Measurements from ENCODE around the gene PKHD1.

PKHD1 gene

DNA sequence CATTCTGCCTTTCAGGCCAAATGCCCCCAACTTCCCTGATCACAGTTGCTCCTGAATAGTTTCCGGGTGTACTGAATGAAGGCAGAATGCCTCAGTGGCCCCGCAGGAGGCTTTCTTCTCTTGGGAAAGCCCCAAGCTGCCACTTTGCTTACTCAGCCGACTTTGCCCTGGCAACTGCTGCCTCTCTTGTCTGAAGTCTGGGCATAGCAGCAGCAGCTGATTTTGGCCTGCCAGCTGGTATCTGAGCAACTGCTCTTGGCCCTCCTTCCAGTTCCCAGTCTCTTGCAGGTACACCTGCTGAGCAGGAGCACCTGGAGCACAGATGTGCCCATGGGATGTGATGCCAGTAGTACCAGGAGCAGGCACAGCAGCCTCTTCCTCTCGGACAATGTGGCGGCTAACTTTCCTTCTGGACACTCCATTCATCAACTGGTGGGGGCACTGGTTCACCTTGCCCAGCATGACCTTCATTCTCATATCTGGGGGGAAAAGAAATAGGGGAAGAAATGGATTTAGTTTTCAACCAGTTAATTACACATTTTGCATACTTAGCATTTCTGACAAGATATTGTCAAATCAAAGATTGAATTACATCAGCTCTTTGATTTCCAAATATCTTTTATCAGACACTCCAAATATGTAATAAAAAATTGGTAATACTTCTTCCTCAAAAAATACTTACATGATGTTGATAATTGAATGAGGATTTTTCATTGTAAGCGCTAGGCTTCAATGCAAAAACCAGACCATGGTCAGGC, 468.2 kb downstream of the PKHD1 start:
- DNase-seq (ENCODE audit: low spot score), result no peak

DNA sequence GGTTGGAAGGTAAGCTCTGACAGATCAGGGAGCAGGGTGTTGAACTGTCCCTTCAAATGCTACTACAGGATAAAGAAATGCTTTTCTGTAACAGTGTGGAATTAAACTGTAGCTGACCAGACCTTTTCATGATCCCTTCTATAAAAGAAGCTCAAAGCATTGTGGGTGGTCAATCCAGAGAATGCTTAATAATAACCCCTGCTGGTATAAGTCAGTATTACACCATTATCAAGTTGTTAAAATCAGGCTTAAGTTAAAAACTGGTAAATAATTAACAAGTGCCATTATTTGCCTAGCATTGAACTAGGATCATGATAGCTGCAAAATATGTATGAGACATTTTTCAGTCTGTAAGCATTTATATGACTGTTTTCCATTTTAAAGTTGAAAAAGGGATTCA, 468.9 kb downstream of the PKHD1 start:
- no peak for DNase-seq (ENCODE audit: low spot score)

DNA sequence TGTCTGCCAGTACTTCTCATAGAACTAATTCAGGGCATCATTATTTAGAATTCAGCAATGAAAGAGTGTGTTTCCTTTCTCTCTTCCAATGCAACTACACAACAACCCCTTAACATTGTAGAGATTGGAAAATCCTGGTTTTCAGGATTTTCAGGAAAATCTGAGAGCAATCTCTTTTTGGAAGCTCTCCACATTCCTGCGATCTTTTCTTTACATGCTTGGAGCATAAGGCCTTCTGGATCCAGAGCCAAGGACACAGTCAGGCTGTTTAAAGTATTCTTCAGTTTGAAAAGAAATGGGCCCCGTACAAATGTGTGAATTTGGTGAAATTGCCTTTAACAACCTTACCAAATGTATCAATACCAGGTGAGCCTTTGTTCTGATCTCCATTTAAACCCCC, 469.7 kb downstream of the PKHD1 start:
- no peak for DNase-seq (ENCODE audit: low spot score)

DNA sequence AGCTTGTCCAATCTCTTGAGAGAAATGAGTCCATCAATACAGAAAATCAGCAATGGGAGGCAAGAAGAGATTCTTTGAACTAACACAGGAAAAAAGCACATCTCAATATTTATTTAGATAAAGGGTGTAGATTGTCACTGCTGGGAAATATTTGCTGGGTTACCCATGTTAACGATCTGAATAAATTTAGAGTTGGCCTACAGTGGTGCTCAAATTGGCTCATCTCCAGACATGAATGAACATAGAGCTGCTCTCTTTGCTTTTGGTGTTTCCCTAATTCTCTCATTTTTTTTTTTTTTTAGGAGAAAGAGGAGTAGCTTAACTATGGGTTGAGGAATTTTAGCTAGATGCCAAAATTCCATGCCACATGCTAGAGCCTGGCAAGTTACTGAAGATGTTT, 471.2 kb downstream of the PKHD1 start:
- no peak for DNase-seq (ENCODE audit: low spot score)

DNA sequence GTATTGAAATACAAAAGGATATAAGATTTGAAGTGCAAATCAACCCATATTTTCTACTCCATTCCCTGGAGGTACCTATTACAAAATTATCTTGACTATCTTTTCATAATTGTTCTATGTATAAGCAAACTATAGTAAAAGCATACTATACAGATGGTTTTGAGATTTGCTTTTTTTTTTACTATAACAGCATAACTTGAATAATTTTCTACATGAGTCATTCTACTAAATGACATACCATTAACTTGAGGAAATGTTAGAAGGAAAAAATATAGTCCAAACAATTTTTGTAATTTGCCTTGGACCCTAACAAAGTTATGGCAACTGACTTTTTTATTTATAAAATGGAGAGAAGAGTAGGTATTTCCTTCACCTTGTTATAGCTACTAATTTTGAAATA, 472.7 kb downstream of the PKHD1 start:
- no peak for DNase-seq (ENCODE audit: low spot score)

DNA sequence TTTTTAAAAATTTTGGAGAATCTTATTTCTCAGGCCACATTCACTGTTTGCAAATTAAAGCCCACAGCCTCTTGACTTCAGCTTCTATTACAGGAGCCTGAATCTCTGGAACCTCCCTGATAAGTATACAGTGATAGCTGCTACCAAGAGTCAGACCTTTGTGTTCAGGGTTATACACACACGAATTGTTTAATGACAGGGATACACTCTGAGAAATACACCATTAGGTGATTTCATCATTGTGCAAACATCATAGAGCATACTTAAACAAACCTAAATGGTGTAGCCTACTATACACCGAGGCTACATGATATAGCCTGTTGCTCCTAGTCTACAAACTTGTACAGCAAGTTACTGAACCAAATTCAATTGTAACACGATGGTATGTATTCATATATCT, 473.9 kb downstream of the PKHD1 start:
- DNase-seq (ENCODE audit: low spot score), result no peak

DNA sequence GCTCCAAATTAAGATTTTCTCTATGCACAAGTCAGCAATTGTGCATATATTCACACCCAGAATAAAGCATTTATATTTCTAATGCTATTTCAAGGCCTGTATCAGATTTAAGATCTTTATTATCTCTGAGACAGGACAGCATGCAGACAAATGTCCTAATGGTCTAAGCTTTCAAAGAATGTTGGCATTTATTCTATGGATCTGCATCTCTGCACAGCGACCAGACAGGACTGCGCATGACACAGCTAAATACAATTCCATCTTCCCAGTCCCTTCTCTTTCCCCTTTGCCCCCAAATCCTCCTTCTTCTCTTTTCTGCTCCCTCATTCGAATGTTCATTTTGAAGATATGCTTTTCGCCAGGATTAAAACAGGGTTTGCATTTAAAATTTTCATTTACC, 478.5 kb downstream of the PKHD1 start:
- DNase-seq (ENCODE audit: low spot score), result no peak

DNA sequence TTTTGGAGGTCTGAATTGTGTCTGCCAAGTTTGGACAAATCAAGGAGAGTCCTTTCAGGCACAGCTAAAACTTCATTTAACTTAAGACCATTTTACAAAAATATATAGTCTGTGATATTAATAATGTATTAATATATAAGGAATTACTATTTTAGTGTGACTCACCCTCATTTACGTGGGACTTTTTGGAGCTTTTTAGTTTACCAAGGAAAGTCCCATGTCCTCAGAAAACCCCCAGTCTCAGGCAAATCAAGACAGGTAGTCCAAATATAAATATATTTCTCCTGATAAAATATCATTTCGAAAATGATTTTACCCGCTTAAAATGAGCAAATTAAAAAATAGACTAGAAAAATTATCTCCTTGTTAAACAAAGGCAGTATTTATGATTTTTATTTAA, 479.0 kb downstream of the PKHD1 start:
- DNase-seq (ENCODE audit: low spot score), result no peak

DNA sequence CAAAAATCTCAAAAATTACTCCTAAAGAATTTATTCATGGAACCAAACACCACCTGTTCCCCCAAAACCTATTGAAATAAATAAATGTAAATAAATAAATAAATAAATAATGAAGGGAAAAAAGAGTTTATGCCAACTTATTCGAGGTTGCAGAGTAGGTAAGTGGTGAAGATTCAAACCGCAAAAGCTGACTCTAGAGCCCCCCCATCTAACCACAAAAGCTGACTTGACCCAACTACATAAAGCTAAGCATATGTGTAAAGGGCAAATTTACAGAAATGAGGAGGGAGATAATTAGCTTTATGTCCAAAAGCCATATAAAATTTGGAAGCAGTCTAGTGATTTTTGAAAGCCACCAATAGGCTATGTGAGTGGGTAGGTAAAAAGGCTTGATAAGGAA, 486.9 kb downstream of the PKHD1 start:
- DNase-seq (ENCODE audit: low spot score), result no peak

DNA sequence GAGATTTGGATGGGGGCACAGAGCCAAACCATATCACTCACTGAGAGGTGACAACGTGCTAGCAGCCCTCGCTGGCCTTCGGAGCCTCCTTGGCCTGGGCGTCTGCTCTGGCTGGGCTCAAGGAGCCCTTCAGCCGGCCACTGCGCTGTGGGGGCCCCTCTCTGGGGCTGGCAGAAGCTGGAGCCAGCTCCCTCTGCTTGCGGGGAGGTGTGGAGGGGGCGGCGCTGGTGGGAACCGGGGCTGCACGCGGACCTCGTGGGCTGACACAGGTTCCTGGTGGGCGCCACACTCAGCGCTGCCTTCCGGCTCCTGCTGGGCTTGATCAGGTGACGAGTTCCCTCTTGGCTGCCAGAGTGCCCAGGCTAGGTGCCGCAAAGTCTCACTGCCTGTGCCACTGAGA, 489.2 kb downstream of the PKHD1 start:
- no peak for DNase-seq (ENCODE audit: low spot score)

DNA sequence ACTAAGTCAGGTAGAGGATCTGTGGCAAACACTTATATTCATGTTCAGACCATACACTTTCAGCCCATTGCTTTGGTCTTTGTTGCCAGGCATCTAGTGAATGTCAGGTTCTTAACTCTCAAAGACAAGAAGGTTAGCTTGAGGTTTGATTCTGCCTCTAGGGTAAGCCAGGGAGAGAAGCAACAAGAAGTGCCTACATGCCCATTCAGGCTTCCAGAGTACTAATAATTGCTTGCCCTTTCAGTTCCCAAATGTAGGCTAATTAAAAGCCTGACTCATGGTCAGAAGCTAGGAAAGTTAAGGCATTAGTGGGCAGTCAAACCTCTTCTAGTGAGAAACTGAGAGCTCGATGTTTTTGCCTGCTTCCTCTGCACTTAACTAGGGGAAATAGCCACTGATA, 492.4 kb downstream of the PKHD1 start:
- no peak for DNase-seq (ENCODE audit: low spot score)

DNA sequence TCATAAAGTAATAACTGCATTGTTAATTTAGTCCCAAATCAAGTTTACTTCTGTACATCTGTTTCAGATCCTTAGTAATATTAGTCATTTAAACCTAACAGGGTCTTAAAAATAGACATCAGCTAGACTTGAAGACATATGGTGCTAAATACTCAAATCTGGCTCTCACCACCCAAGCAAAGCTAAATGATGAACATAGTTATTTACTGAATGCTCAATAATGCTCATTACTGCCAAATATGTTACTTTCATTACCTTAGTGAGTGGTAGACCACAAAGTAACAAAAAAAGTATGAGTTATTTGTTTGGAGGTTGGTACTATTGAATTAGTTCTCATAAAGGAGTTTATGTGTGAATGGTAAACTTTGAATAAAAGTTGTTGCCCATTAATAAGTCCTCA, 502.1 kb downstream of the PKHD1 start:
- no peak for DNase-seq (ENCODE audit: low spot score)

DNA sequence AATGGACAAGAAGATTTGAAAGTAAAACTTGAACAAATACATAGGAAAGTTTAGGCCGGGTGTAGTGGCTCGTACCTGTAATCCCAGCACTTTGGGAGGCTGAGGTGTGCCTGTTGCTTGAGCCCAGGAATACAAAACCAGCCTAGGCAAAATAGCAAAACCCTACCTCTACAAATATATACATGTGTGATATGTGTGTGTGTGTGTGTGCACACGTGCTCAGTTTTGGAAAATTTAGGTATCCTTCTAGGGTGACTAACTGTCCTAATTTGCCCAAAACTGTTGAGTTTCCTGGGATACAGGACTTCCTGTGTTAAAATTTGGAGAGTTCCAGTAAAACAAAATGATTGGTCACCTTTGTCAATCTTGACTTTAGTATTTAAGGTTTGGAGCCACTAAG, 503.2 kb downstream of the PKHD1 start:
- DNase-seq (ENCODE audit: low spot score), result no peak

DNA sequence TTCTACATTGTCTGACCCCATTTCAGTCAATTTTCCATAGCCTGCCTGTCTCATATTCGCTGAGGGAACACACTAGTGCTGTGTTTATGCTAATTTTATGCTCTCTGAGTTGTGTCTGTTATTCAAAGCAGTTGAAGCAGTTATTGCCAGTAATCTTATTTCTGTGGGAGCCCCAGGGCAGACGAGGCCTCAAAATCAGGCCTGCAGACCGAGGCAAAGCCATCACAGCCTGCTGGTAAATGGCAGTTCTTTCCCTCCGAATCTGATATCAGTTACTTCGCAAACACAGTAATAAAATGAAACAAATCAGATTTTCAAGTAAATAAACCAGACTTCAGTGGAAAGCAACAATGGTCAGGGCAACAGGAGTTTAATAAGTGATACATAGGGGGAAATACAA, 508.4 kb downstream of the PKHD1 start:
- DNase-seq (ENCODE audit: low spot score), result no peak

DNA sequence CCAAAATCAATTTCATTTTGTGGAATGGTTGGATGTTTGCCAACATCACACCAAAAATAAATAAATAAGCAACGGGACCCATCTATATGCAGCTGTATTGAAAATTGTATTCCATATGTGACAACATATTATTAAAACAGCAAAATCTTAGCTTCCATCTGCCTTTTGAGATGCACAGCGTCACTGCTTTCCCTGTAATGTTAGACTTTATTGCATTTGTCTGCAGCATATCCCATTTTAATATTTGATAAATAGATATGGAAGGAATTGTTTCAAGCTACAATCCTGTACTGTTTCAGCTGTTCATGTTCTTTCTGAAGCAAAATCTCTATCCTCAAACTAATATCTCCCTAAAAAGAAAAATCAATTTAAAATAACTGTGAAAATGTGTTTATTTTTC, 509.1 kb downstream of the PKHD1 start:
- no peak for DNase-seq (ENCODE audit: low spot score)

DNA sequence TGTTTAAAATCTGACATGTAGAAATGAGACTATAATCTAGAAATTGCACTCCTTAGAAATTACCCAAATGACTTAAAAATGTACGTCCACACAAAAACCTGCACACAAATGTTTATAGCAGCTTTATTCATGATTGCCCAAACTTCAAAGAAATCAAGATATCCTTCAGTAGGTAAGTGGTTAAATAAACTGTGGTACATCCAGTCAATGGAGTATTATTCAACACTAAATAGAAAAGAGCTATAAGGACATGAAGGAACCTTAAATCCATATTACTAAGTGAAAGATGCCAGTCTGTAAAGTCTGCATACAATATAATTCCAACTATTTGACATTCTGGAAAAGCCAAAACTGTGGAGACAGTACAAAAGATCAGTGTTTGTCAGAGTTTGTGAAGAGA, 513.4 kb downstream of the PKHD1 start:
- no peak for DNase-seq (ENCODE audit: low spot score)

DNA sequence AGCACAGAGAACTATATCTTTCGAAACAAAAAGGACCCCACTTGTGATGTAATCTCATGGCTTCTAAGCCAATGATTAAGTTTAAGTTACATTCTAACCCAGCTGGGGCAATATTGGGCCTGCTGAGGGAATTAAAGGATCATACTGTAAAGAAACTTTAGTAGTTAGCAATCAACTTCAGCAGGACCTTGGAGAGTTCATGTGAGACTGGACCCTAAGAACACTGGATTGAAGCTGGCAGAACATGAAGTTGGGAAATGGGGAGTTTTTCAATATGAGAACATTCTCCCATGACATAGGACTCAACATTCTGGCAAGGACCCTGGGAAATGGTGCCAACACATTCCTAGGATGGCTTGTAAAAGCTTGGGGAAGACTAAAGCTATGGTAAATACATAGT, 516.2 kb downstream of the PKHD1 start:
- DNase-seq (ENCODE audit: low spot score), result no peak

DNA sequence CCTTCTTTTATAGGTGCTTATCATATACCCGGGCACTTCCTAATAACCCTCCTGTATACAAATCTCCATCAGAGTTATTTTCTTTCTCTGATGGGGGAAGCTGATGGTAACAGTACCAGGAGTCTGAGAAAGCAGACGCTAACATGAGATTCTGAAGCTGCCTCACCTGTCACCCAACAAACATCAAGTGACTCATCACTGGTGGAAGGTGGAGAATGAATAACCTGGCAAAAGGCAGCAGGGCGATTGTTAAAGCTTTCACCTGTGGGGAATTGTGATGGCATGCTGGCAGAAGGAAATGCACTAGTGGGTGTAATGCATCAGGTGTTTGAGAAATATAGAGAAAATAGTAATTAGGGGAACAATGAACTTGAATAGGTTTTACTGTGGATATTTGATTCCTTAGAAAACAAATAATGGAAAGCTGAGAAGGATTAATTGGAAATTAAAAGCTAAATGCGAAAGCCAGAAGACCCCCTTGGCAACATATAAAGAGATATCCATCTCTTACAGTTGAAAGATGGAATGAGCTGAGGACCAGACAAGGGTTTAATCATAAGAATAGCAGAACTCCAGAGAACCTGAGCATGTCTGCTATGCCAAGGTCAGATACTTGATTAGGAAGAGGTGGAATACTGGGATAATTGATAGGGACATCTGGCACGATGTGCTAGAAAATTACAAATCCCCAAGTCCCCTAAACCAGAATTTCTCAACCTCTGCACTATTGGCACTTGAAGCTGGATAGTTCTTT, 517.1 kb downstream of the PKHD1 start:
- DNase-seq (ENCODE audit: low spot score), result no peak

DNA sequence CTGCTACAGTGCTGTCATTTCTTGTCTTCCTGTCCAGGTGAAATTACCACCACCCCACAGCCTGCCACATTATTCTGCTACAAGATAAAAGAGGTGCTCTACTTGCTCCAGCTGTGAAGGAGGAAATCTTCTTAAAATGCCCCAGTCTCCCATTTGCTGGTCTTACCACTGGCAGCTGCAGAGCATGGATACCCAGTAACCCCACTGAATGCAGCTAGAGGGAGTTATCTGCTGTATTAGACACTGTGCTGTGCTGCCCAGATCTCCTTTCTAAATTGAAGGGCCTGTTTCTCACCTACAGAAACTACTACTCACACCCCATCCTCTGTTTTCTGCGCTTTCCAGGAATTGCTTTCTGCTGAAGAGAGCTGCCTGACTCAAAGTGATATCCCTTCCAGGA, 517.8 kb downstream of the PKHD1 start:
- DNase-seq (ENCODE audit: low spot score), result no peak

DNA sequence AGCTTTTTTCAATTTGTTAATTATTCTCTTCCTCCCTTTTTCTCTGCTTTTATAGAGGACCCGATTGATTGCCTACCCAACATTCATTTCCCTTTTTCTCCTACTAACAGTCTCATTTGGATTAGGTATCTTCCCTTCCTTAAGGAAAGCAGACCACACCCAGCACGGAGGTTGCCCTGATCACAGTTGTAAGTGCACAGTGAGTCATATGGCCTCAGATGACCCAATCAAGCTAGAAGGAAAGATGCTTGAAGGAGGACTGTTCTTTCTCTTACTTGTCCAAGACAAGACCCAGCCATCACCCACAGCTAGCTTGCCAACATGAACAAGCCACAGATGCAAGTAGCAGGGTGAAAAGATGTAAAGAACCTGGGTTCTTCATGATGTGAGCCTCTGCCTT, 518.6 kb downstream of the PKHD1 start:
- DNase-seq (ENCODE audit: low spot score), result no peak

DNA sequence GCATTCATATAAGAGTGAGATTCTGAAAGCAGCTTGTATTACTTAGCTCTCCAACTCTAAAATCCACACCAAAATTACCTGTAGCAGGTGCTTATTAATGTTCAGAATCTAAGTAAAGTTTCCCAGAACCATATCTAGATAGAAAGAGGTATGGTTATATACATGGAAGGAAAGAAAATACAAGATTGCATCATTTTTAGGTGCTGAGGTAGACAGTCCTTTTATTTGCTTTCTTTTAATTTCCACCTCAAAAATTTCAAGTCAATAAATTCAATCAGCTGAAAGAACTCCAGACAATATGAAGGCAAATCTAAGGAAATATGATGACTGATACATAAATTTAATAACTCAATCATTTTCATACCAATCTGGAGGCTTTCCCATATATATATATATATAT, 521.9 kb downstream of the PKHD1 start:
- DNase-seq (ENCODE audit: low spot score), result no peak
